Naive thymus-derived CD4-positive, alpha-beta T cell (primary cell): Measurements from ENCODE around the gene TNFSF15. TPM values are rescaled to one million over a fixed set of nuclear protein-coding genes. Genes with fewer than 3 reads are reported as not detected.

Source experiments
- ATAC-seq: fragments of 150-1000 bp; cut with Tn5 transposase; 2 replicates; pipeline ENCODE4 v1.10.0; 2021; ENCODE audit warnings: mild to moderate bottlenecking, moderate library complexity
- CTCF ChIA-PET: fragments of 350-600 bp; sonication (Branson Sonifier 250); formaldehyde crosslinking; loops from one replicate; lab custom pipeline; 2021; ENCODE audit warnings: antibody characterized with exemption; lab: Charles Lee
- POLR2A ChIA-PET: fragments of 350-600 bp; sonication (Branson Sonifier 250); formaldehyde crosslinking; loops from one replicate; lab custom pipeline; 2021; ENCODE audit warnings: antibody characterized with exemption, inconsistent platforms; lab: Charles Lee
- DNase-seq, 9 donors: peaks; one replicate each; pipeline versions ENCODE4 v3.0.0 to v3.0.0-alpha.2; 2020 to 2022; ENCODE audit warnings: mixed read lengths in 1 of 9
- H3K27ac ChIP-seq: one replicate; pipeline ENCODE4 v1.7.0; 2013; ENCODE audit warnings: mild to moderate bottlenecking, low read depth, low read length, moderate library complexity
- H3K27me3 ChIP-seq, 2 donors: one replicate each; pipeline ENCODE4 v1.7.0; 2013; ENCODE audit warnings: low read length in 2 of 2, mild to moderate bottlenecking in 2 of 2, moderate library complexity in 2 of 2; ENCODE audit not compliant: control insufficient read depth in 2 of 2, insufficient read depth in 2 of 2
- H3K36me3 ChIP-seq, 3 experiments: 1 replicate in 2 of 3; 2 replicates in 1 of 3; pipeline ENCODE4 v1.7.0; 2013; ENCODE audit warnings: low read length in 3 of 3, mild to moderate bottlenecking in 3 of 3, moderate library complexity in 1 of 3; ENCODE audit not compliant: insufficient read depth in 3 of 3, control insufficient read depth in 2 of 3
- H3K4me1 ChIP-seq, 2 donors: one replicate each; pipeline ENCODE4 v1.7.0; 2013; ENCODE audit warnings: low read length in 2 of 2, mild to moderate bottlenecking in 2 of 2, moderate library complexity in 1 of 2; ENCODE audit not compliant: control insufficient read depth in 2 of 2, insufficient read depth in 2 of 2
- H3K4me3 ChIP-seq: 2 replicates; pipeline ENCODE4 v1.7.0; 2013; ENCODE audit warnings: mild to moderate bottlenecking, low read length
- H3K9me3 ChIP-seq, 3 experiments: 1 replicate in 2 of 3; 2 replicates in 1 of 3; pipeline ENCODE4 v1.7.0; 2013; ENCODE audit warnings: low read length in 3 of 3; ENCODE audit not compliant: control insufficient read depth in 2 of 3
- H3K27ac Mint-ChIP-seq, 9 donors: one replicate each; pipeline ENCODE4 v1.8.0; 2020 to 2022; ENCODE audit warnings: mixed read lengths in 9 of 9, mild to moderate bottlenecking in 8 of 9, moderate library complexity in 5 of 9, inconsistent platforms in 2 of 9
- H3K27me3 Mint-ChIP-seq, 5 donors: one replicate each; pipeline ENCODE4 v1.8.0; 2021 to 2022; ENCODE audit warnings: mixed read lengths in 5 of 5, mild to moderate bottlenecking in 1 of 5
- H3K36me3 Mint-ChIP-seq, 5 donors: one replicate each; pipeline ENCODE4 v1.8.0; 2020 to 2022; ENCODE audit warnings: mixed read lengths in 5 of 5, mild to moderate bottlenecking in 3 of 5, inconsistent platforms in 1 of 5
- H3K4me1 Mint-ChIP-seq, 7 donors: one replicate each; pipeline ENCODE4 v1.8.0; 2020 to 2022; ENCODE audit warnings: mixed read lengths in 7 of 7, mild to moderate bottlenecking in 3 of 7, inconsistent platforms in 1 of 7
- H3K4me3 Mint-ChIP-seq, 10 donors: one replicate each; pipeline ENCODE4 v1.8.0; 2020 to 2022; ENCODE audit warnings: mild to moderate bottlenecking in 10 of 10, mixed read lengths in 10 of 10, moderate library complexity in 6 of 10, inconsistent platforms in 2 of 10
- H3K9me3 Mint-ChIP-seq, 11 donors: one replicate each; pipeline ENCODE4 v1.8.0; 2020 to 2022; ENCODE audit warnings: mixed read lengths in 11 of 11, mild to moderate bottlenecking in 4 of 11, inconsistent platforms in 1 of 11, moderate library complexity in 1 of 11
- intact Hi-C, 2 donors: fragments of 100-400 bp; cut with micrococcal nuclease; formaldehyde crosslinking; loops; one replicate each; pipeline ENCODE4 v1.15.1; 2023
- polyA plus RNA-seq, 2 donors: library from polyadenylated mRNA; unstranded; fragments of 300-500 nt; fragmentation: Illumina TruSeq; gene quantifications; one replicate each; pipeline ENCODE4 v1.2.3, GENCODE V29; 2021
- total RNA-seq, 6 experiments: library from RNA in 5 of 6; stranded (reverse) in 5 of 6; gene quantifications; 1 replicate in 5 of 6; 2 replicates in 1 of 6; pipeline ENCODE4 v1.2.3 and lab custom pipeline; 2021 to 2026

TNFSF15 gene
- total and polyA plus RNA-seq, 7 experiments from 2014 or later = 0.44 to 3.8 TPM; not detected in 5

- Histone ChIP-seq H3K27me3 (no peaks in the 10 kb centered on the region), H3K27ac (no peak overlapping the region), H3K36me3 (no peaks in the 10 kb centered on the region), H3K4me3 (no peak overlapping the region), H3K9me3 (no peaks in the 10 kb centered on the region), H3K4me1 (peaks cover 11 to 17% of the 10 kb centered on the region in 2 donors)
- Mint-ChIP-seq H3K9me3 (peaks cover 0 to 4% (median 0%) of the 10 kb centered on the region in 11 donors), H3K27me3 (peaks cover 0 to 30% (median 0%) of the 10 kb centered on the region in 5 donors), H3K4me3 (peak overlapping the region; percentile 10 to 79 (median 68)), H3K4me1 (peaks cover 20 to 43% (median 25%) of the 10 kb centered on the region in 7 donors), H3K27ac (peak overlapping the region in 6 of 9 donors; percentile 2 to 83 (median 57)), H3K36me3 (peaks cover 0 to 21% (median 0%) of the 10 kb centered on the region in 5 donors)
- CTCF ChIA-PET = interaction anchor here (1.3 to 1.4 kb wide), 3 partner anchors 69 to 100 kb away, joined by 3 to 4 read pairs (median 3); no protein-coding TSS in a partner anchor
- POLR2A ChIA-PET = no interaction called here
- no peak for ATAC-seq
- no peak for DNase-seq
- intact Hi-C loops = loop anchor here (2.0 to 5.0 kb wide), 2 partner anchors 92 to 124 kb away; partner anchors contain the start of gene TEX48 (in 1 of the 2)
Observed at GRCh38 chr9:114806526-114806900, 674 bp upstream of the TNFSF15 start.

DNA sequence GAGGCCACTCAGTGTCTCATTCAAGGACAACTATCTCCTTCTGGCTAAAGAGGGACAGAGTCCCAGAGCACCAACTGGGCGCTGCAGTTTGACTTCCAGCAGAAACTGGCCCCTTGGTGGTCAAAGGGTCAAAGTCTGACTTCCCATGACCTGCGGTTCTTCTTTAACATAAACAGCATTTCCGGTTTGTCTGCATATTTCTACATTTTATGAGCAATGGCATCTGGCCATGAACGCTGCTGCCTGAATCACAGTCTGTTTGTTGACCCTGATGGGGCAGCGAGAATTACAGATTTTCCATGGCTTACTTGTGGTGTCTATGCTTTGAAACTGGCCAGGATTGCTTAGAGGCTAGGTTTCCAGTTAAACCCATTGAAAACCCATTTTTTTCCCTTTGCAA lies 1.3 kb downstream of the TNFSF15 start:
- CTCF ChIA-PET = no interaction called here
- Mint-ChIP-seq H3K27me3 (peaks cover 0 to 23% (median 0%) of the 10 kb centered on the region in 5 donors), H3K4me3 (peak overlapping the region in 1 of 10 donors; percentile 52), H3K4me1 (peaks cover 24 to 43% (median 26%) of the 10 kb centered on the region in 7 donors), H3K9me3 (peaks cover 0 to 4% (median 0%) of the 10 kb centered on the region in 11 donors), H3K27ac (no peak overlapping the region), H3K36me3 (peaks cover 0 to 24% (median 0%) of the 10 kb centered on the region in 5 donors)
- no peaks in the 10 kb centered on the region for H3K36me3 ChIP-seq
- H3K9me3 ChIP-seq = no peaks in the 10 kb centered on the region
- DNase-seq = no peak
- H3K4me1 ChIP-seq = peaks cover 11 to 17% of the 10 kb centered on the region in 2 donors
- H3K27ac ChIP-seq = no peak overlapping the region
- ATAC-seq = no peak
- intact Hi-C loops = no loop called here
- H3K27me3 ChIP-seq = no peaks in the 10 kb centered on the region
- POLR2A ChIA-PET = no interaction called here
- no peak overlapping the region for H3K4me3 ChIP-seq

GRCh38 chr9:114803479-114804265 lies 2.2 kb downstream of the TNFSF15 start:
- Histone ChIP-seq H3K27ac (no peak overlapping the region), H3K27me3 (no peaks in the 10 kb centered on the region), H3K9me3 (no peaks in the 10 kb centered on the region), H3K36me3 (no peaks in the 10 kb centered on the region), H3K4me3 (no peak overlapping the region), H3K4me1 (peaks cover 11 to 17% of the 10 kb centered on the region in 2 donors)
- Mint-ChIP-seq H3K4me1 (peaks cover 24 to 45% (median 25%) of the 10 kb centered on the region in 7 donors), H3K9me3 (peaks cover 0 to 4% (median 0%) of the 10 kb centered on the region in 11 donors), H3K27ac (peak overlapping the region in 1 of 9 donors; percentile 86), H3K27me3 (peaks cover 0 to 20% (median 0%) of the 10 kb centered on the region in 5 donors), H3K4me3 (peak overlapping the region in 1 of 10 donors; percentile 52), H3K36me3 (peaks cover 0 to 21% (median 0%) of the 10 kb centered on the region in 5 donors)
- ChIA-PET CTCF (no interaction called here), POLR2A (no interaction called here)
- intact Hi-C loops = no loop called here
- DNase-seq (no peak), ATAC-seq (no peak)

DNA sequence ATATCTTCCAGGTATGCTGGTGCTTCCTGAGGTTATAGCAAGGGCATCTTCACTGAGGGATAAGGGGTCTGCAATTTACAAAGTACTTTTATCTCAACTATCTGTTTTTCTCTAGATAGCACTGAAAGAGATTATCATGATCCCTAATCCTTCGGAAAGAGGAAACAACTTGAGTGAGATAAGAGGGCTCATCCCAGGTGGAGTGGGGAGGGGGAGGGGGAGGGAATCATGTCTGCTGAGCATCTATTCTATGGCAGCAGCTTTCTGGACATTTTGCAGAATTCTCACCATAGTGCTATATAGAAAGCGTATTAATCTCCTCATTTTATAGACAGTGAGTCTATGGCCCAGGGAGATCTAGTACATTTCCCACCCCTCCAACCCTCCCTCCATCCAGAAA lies 5.9 kb downstream of the TNFSF15 start:
- ATAC-seq (no peak), DNase-seq (no peak)
- Mint-ChIP-seq H3K9me3 (peaks cover 0 to 5% (median 0%) of the 10 kb centered on the region in 11 donors), H3K4me1 (peaks cover 0 to 22% (median 3%) of the 10 kb centered on the region in 7 donors), H3K27ac (no peak overlapping the region), H3K4me3 (no peak overlapping the region), H3K36me3 (peaks cover 0 to 28% (median 0%) of the 10 kb centered on the region in 5 donors), H3K27me3 (peaks cover 0 to 18% (median 0%) of the 10 kb centered on the region in 5 donors)
- Histone ChIP-seq H3K9me3 (no peaks in the 10 kb centered on the region), H3K4me1 (no peaks in the 10 kb centered on the region), H3K27me3 (no peaks in the 10 kb centered on the region), H3K36me3 (no peaks in the 10 kb centered on the region), H3K27ac (no peak overlapping the region), H3K4me3 (no peak overlapping the region)
- POLR2A ChIA-PET = no interaction called here
- intact Hi-C loops = no loop called here
- CTCF ChIA-PET = no interaction called here

DNA sequence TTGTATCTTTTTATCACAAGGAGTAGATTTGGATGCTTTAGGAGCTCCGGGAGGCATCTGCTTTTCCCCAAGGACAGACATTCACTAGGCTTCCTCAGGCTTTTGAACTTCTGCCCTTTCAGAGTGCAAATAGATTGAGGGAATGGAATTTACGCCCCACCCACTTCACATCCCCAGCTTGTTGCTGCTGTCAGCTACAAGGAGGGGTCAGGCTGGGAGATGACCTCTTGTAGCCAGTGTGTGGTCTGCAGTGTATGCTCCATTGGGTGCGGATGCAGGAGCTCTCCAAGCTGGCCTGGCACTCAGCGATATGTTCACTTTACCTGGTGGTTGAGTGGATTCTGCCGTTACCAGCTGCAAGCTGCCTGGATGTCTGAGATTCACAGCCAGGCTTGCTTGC lies 6.4 kb downstream of the TNFSF15 start:
- intact Hi-C loops = no loop called here
- Mint-ChIP-seq H3K27me3 (peaks cover 0 to 21% (median 0%) of the 10 kb centered on the region in 5 donors), H3K27ac (no peak overlapping the region), H3K4me3 (no peak overlapping the region), H3K9me3 (peaks cover 0 to 5% (median 0%) of the 10 kb centered on the region in 11 donors), H3K4me1 (peaks cover 0 to 18% (median 3%) of the 10 kb centered on the region in 7 donors), H3K36me3 (peaks cover 0 to 29% (median 0%) of the 10 kb centered on the region in 5 donors)
- H3K27me3 ChIP-seq = no peaks in the 10 kb centered on the region
- ChIA-PET CTCF (no interaction called here), POLR2A (no interaction called here)
- ATAC-seq = no peak
- H3K4me1 ChIP-seq = no peaks in the 10 kb centered on the region
- H3K36me3 ChIP-seq = no peaks in the 10 kb centered on the region
- H3K9me3 ChIP-seq = no peaks in the 10 kb centered on the region
- no peak overlapping the region for H3K4me3 ChIP-seq
- no peak overlapping the region for H3K27ac ChIP-seq
- no peak for DNase-seq

- intact Hi-C loops = no loop called here
- H3K27ac ChIP-seq = no peak overlapping the region
- Mint-ChIP-seq H3K9me3 (peaks cover 0 to 7% (median 0%) of the 10 kb centered on the region in 11 donors), H3K36me3 (peaks cover 0 to 25% (median 0%) of the 10 kb centered on the region in 5 donors), H3K27ac (no peak overlapping the region), H3K4me3 (no peak overlapping the region), H3K4me1 (peaks cover 0 to 13% (median 3%) of the 10 kb centered on the region in 7 donors), H3K27me3 (peaks cover 0 to 21% (median 0%) of the 10 kb centered on the region in 5 donors)
- ChIA-PET CTCF (no interaction called here), POLR2A (interaction anchor here (1.3 kb wide), 1 partner anchor 14 kb away, joined by 3 read pairs; no protein-coding TSS in a partner anchor)
- no peak for ATAC-seq
- no peaks in the 10 kb centered on the region for H3K4me1 ChIP-seq
- H3K36me3 ChIP-seq = no peaks in the 10 kb centered on the region
- no peaks in the 10 kb centered on the region for H3K9me3 ChIP-seq
- H3K27me3 ChIP-seq = no peaks in the 10 kb centered on the region
- no peak for DNase-seq
- H3K4me3 ChIP-seq = no peak overlapping the region
Observed at GRCh38 chr9:114798780-114799427, 6.9 kb downstream of the TNFSF15 start.
